Dermis blood vessel endothelial cell (primary cell): ENCODE measurements around the gene CLDN9. TPM values are rescaled to one million over a fixed set of nuclear protein-coding genes. Genes with fewer than 3 reads are reported as not detected.
"Not testable (repeated sequence)": the region's sequence is repeated elsewhere in the genome, so short reads cannot be mapped to it uniquely, and the experiment has no call there.

Source experiments
- DNase-seq: peaks from one replicate; pipeline ENCODE4 v3.0.0; 2010
- total RNA-seq: library from RNA; depleted of rRNA; stranded (reverse); fragments of >200 nt; gene quantifications from 2 replicates; pipeline ENCODE4 v1.2.3, GENCODE V29; 2014

The CLDN9 gene
- total RNA-seq, 1 donor from 2014 or later: not detected

DNA sequence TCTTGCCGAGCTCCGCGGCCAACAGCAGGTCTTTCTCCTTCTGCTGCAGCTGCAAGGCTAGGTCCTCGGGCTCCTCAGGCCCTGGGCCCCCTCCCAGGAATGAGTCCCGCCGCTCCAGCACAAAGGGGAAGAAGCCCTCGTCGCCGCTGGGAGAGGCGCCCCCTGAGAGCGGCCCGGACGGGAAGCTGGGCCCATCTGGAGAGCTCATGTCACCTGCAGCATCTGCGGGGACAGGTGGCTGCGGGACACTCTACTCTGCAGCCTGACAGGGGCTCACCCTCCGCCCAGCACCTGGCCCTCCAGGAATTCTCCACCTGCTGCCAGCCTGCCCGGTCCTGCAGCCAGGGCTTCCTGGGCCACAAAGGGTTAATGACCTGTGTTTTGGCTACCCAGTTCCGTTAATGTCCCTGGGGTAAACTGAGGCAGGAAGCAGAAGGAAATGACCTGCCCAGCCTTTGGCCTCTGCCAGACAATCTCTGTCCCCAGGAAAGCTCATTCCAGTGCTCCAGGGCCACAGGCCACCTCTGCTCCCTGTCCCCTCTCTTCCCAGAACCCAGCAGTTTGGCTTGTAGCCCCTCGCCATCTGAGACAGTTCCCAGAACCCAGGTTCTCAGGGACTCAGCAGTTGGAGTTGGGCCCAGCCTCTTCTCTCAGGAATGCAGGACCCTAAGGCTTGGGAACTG is 22.7 kb downstream of the CLDN9 start:
- no peak for DNase-seq

DNA sequence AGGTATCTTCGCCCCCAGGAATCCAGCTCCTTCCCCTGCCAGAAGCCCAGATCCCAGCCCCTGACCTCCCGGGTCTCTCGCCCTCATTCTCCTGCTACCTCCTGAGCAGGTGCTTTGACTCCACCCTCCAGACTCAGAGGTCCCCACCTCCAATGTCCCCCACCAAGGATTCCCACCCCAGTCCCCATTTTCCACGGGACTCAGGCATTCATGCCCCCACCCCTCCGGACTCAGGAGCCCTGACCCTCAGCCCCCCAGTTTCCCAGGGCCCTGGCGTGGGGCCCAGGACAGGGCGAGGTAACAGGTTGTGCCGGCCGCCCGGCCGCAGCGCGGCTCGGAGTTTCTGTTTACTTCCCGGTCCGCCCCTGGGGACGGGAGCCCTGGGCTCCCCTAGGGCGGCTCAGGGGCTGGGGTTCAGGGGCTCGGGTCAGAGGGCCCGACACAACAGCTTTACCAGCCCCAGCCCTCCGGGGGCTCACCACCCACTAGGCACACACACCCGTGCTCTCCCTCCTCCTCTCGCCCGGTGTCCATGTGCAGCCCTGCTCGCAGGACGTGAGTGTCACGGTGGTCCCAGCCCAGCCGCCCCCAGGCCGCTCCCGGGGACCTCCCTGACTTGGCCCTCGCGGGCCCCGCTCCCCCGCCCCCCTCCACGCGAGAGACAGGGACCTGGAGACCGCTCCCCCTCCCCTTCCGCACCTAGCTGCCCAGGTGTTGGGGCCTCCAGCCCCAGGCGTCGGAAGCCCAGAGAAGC is 23.4 kb downstream of the CLDN9 start:
- no peak for DNase-seq

DNA sequence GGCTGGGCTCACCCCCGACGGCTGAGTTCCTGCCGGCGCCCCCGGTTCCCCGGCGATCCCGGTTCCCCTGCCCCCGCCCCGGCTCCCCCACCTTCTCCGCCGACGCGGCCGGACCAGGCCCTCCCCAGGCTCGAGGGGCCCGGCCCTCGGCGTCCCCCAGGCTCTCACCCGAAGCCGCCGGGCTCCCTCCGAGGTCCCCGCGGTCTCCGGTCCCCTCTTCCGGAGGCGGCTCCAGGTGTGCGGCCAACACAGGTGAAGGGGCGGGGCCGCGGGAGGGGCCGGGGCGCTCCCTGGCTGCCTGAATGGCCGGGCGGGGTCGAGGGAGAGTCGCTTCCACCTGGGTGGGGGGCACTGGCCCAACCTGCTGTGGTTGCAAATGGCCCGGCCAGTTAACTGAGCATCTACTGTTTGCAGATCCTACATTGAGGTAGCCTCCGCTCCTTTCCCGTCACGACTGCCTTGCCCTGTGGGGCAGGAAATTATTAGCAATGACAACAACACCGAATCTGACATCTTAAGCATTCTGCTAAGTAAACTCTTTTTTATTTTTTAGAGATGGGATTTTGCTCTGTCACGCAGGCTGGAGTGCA is 24.1 kb downstream of the CLDN9 start, which contains the start of gene BICDL2:
TSS of gene BICDL2 (minus strand) at position 219 of the 590 bp plus-strand sequence. CDS start 1,448 bp downstream, outside the sequence.
- DNase-seq: no peak

DNA sequence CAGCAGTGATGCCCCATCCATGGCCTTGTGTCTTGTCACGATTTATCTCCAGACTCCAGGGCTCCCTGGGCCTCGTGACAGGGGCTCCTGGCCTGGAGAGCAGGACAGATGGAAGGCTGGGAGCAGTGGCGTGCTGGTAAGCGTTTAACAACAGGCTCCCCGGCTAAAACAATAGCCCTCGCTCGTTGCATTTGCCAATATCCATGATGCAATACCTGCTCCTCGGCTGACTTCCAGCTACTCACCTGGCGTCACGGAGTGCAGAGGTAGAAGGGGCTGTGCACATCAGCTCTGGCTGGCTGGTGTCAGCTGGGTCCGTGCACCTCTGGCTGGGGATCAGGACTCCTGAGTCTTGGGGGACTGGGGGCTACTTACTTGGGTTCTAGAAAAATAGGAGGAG is 25.5 kb downstream of the CLDN9 start:
- no peak for DNase-seq

DNA sequence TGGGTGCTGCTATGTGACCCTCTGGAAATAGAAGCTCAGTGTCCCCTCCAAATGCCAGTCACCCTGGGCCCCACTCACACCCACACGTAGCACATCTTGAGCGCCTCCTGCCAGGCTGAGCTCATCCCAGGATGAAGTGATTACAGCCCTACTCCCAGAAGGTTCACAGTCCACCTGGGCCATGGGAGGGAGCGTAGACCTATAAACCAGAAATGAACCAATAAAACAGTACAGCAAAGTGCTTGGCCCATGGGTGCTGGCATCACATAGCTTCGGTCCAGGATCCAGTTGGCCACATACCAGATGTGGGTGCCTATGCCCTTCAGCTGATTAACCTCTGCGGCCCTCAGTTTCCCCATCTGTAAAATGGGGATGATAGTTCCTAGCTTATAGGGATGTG is 26.2 kb downstream of the CLDN9 start:
- no peak for DNase-seq

DNA sequence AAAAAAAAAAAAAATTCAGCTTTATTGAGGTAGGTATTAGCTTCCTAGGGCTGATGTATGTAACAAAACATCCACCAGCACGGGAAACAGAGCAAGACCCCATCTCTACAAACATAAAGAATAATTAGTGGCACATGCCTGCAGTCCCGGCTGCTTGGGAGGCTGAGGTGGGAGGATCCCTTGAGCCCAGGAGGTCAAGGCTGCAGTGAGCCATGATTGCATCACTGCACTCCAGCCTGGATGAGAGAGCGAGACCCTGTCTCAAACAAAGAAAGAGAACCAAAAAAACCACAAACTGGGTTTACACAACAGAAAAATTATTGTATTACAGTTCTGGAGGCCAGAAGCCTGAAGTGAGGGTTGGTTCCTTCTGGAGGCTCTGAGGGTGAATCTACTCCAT is 29.7 kb downstream of the CLDN9 start:
- DNase-seq: no peak

DNA sequence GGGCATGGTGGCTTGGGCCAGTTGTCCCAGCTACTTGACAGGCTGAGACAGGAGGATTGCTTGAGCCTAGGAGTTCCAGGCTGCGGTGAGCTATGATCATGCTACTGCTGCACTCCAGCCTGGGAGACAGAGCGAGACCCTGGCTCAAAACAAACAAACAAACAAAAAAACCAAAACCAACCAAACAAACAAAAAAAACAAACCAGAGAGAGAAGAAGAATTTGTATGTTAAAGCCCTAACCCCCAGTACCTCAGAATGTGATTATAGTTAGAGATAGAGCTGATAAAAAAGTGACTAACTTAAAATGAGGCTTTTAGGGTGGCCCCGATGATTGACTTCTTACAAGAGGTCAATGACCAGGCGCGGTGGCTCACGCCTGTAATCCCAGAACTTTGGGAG is 32.0 kb downstream of the CLDN9 start:
- no peak for DNase-seq

DNA sequence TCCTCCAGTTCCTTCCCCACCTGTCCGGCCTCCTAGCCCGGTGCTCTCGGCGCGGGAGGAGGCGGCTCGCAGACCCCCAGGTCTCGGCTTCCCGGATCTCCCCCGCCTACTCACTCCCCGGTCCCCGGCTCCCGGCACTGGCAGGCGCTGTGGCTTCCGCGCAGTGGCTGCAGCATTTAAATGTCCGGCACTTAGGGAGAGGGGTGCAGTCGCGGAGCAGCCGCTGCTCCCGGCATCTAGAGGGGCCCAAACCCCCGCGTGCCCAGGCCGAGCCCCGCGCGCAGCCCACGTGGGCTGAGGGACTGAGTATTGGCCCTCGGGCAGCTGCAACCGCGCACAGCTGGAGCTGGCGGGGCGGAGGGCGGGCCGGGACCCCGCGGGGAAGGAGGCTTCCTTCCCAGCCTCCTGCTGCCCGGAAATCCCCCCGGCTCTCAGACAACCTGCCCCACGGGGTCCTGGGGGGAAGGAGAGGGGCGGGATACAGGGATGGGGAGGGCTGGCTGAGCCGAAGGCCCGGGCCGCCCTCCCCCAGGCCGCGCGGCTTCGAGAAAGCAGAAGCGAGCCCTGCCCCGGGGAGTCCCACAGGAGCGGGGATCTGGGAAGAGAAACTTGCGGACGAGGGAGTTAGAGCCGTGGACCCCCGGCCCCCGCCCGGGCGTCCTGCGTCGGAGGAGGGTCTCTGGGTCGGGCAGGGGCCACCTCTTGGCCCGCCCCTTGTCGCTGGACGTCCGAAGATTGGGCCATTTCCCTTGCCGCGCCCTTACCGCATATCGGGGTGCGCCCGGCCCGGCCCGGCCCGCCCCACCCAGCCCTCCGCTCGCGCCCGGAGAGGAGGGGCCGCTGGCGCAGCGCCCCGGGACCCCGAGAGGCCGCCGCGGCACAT is 33.3 kb downstream of the CLDN9 start, which contains the start of gene MMP25:
TSS of gene MMP25 (plus strand) at position 804 of the 883 bp plus-strand sequence. CDS start 357 bp downstream, outside the sequence.
- DNase-seq: peak; percentile 18

DNA sequence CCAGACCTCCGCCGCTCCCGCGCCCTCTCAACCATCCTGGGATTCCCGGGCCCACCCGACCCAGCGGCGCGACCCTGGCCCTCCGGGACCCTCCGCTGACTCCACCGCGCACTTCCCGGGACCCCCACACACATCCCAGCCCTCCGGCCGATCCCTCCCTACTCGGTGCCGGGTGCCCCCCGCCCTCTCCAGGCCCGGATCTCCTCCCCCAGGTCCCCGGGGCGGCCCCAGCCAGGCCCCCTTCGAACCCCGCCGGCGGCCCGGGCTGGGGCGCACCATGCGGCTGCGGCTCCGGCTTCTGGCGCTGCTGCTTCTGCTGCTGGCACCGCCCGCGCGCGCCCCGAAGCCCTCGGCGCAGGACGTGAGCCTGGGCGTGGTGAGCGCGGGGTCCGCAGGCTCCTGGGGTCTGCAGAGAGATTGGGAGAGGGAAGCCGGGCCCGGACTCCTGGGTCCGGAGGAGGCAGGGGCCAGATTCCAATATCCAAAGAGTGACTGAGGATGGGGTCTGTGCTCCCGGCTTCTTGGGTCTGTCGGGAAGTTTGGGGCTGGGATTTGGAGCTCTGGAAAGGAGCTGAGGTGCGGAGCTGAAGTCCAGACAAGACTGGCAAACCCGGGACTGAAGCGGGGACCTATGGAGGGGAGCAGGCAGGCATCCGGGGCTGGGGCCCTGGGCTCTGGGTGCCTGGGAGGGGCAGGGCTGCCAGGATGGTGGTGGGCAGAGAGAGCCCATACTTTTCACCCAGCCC is 34.1 kb downstream of the CLDN9 start:
- no peak for DNase-seq

DNA sequence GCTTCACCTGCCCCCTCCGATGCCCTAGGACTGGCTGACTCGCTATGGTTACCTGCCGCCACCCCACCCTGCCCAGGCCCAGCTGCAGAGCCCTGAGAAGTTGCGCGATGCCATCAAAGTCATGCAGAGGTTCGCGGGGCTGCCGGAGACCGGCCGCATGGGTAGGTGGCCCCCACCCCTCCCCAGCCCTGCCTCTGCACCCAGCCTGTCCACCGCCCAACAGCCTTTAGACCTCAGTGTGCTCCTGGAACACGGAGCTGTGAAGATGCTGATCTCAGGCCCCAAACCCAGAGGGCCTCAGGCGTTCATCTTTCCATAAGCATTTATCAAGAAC is 34.6 kb downstream of the CLDN9 start:
- no peak for DNase-seq

DNA sequence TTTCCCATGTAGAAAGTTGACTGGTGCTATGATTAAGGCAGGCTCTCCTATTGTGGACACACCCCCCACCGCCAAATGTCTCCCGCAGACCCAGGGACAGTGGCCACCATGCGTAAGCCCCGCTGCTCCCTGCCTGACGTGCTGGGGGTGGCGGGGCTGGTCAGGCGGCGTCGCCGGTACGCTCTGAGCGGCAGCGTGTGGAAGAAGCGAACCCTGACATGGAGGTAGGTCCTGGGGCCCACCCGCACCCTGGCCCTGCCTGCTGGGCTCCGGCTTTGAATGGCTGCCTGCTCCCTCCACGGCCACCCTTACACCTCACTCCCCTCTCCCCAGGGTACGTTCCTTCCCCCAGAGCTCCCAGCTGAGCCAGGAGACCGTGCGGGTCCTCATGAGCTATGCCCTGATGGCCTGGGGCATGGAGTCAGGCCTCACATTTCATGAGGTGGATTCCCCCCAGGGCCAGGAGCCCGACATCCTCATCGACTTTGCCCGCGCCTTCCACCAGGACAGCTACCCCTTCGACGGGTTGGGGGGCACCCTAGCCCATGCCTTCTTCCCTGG is 37.3 kb downstream of the CLDN9 start:
- no peak for DNase-seq

DNA sequence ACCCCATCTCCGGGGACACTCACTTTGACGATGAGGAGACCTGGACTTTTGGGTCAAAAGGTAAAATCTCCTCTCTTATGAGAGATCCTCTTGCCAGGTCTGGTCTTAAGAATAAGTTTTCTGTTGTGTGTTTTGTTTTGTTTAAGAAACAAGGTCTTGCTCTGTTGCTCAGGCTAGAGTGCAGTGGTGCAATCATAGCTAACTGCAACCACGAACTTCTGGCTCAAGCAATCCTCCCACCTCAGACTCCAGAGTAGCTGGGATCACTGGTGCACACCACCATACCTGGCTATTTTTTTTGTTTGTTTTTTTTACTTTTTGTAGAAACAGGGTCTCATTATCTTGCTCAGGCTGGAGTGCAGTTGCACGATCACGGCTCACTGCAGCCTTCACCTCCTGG is 37.8 kb downstream of the CLDN9 start:
- no peak for DNase-seq

DNA sequence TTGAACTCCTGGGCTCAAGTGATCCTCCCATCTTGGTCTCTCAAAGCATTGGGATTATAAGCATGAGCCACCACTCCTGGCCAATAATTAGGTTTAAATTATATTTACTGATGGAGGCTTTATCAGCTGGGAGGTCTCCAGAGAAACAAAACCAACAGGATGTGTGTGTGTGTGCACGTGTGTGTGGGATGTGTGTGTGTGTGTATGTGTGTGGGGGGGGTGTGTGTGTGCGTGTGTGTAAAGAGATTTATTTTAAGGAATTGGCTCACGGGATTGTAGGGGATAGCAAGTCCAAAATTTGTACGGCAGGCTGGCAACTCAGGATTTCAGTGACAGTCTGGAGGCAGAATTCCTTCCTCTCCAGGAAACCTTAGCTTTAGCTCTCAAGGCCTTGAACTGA is 38.3 kb downstream of the CLDN9 start:
- DNase-seq: no peak

DNA sequence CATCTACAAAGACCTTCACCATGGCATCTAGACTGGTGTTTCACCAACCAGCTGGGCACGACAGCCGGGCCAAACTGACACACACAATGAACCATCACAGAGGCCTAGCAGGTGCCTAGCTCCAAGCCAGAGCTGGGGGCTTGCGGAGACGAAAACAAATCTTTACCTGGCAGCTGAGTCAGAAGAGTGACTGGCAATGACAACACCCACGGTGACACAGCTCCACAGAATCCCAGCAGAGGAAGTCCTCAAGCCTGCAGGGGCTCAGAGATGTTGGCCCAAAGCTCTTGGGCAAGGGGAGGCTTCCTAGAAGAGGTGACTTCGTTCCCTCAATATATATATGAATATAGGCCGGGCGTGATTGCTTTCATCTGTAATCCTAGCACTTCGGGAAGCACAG is 38.8 kb downstream of the CLDN9 start:
- DNase-seq: no peak

DNA sequence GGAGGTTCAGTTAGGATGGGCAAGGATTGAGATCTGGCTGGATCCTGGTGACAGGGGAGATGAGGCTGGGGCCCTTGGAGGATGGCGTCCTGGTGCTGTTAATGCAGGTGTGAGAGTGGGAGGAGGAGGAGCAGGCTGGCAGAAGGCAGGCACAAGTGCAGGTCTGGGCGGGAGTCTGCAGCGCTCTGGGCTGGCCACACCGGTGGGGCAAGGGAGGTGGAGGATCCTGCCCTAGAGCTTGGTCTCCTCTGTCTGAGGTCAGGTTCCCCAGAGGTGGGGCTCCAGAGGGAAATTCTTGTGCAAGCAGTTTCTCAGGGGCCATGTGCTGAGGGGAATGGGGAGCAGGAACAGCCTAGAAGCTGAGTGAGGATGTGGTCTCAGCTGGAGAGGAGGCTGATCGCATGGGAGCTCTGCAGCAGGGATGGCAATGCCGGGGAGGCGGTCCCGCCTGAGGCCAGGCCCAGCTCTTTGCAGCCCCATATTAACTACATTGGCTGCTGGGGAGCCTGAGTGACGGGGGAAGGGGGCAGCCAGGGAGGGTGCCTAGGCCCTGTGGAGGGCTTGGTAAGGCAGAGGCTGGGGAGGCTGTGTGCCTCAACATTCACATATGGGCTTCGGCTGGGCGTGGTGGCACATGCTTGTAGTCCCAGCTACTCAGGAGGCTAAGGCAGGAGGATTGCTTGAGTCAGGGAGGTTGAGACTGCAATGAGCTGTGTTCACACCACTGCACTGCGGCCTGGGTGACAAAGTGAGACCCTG is 40.0 kb downstream of the CLDN9 start:
- DNase-seq: not testable (repeated sequence)

DNA sequence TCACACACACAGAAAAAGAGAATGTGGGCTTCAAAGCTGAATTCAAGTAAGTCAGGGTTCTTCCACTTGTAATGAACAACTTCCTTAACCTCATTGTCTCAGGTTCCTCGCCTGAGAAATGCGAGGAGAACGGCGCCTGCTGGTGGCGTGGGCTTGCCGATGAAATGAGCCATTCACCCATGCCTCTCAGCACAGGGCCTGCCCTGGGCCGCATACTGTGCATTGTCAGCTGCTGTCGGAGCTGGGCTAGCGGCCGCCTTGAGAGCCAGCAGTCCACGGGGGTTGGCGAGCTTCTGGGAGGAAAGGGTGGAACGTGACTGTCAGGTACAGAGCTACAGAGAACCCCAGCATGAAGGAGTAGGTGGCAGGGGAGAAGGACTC is 40.6 kb downstream of the CLDN9 start:
- not testable (repeated sequence) for DNase-seq

DNA sequence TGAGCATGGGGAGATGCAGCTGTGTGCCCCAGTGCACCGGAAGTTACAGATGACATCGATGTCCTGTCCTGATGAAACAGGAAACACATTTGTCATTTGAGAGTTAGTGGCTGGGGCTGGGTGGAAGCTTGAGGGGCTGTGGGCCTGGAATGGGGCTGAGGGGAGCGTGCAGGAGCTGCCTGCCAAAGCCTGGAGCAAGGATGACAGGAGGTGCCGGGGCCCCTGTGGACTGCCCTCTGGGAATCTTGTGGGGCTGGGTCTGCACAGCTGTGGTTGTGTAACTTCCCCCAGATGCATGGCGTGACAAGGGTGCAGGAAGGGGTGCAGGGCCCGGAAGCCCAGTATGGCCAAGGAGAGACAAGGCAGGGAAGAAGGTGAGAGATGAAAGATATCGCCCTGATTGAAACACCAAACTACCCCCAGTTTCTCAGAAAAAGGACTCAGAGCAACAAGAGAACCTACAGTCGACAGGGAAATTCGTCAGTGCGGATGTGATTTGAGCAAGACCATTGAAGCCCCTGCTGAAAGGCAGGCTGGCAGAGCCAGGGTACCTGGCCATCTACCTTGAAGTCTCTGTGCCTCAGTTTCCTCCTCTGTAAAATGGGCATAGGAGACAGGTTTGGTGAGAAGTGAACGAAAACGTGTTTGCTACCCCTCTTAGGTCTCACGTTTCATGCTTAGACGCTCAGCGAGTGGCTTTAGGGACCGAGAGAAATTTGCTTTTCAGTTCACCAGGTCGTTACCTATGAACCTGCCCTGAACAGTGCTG is 42.4 kb downstream of the CLDN9 start:
- DNase-seq: no peak

DNA sequence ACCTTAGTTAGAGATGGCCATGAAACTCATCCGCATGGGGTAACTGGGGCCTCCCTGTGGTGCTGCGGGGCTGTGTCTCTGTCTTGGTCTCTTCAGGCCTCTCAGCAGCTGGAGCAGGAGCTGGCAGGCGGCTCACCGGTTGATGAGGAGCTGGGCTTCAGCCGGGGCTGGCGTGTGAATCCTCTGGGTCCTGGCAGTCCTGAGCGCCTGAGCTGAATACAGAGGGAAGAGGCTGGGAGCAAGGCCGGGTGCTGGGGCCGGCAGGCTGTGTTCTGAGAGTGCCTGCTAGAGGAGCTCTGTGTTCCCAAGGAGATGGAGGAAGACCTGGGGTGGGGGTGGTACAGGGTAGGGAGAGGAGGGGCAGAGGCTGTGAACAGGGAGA is 43.0 kb downstream of the CLDN9 start:
- not testable (repeated sequence) for DNase-seq

DNA sequence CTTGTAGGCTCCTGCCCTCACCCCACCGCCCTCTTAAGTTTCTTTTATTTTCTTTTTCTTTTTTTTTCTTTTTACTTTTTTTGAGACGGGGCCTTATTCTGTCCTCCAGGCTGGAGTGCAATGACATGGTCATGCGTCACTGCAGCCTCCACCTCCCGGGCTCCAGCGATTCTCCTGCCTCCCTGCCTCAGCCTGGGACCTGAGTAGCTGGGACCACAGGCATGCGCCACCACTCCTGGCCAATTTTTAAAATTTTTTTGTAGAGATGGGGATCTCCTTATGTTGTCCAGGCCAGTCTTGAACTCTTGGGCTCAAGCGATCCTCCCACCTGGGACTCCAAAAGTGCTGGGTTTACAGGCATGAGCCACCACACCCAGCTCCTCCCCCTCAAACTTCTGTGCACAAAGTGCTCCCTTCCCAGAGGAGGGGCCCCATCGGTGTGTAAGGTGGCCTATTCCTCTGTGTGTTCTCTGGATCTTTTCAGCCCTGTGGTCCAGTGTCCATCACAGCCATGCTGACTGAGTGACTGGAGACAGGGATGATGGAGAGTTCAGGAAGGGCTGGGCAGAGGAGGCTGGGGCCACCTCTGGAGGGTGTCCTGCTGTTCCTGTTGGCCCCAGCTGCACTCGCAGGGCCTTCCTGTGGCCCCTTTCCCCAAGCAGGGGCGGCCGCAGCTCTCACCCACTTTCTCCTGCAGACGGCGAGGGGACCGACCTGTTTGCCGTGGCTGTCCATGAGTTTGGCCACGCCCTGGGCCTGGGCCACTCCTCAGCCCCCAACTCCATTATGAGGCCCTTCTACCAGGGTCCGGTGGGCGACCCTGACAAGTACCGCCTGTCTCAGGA is 43.8 kb downstream of the CLDN9 start:
- no peak for DNase-seq
